ENCODE data around the gene UBR3.
"Not testable (repeated sequence)": the region's sequence is repeated elsewhere in the genome, so short reads cannot be mapped to it uniquely, and the experiment has no call there.

UBR3 gene

DNA sequence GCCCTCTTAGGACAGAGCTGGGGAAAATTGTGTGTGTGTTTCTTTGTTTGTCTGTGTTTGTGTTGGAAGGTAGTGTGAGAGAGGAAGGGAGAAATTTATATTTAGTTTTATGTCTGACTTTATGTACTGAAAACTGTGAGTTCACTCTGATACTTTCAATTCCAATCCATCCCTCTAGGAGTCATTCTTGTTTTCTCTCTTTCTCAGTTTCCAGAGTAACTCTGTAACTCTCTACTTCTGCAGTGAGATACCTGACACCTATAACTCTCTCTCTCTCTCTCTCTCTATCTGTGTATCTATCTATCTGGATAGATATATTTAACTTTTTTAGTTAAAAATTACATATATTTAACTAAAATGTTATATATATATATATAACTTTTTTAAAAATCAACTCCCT is 128.7 kb downstream of the UBR3 start:
- DNase-seq, result no peak

DNA sequence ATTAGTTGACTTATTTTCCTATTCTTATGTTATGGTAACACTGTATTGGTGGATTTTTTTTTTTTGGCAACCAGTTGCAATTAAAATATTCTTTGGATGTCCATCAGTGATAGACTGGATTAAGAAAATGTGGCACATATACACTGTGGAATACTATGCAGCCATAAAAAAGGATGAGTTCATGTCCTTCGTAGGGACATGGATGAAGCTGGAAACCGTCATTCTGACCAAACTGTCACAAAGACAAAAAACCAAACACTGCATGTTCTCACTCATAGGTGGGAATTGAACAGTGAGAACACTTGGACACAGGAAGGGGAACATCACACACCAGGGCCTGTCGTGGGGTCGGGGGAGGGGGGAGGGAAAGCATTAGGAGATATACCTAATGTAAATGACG is 130.0 kb downstream of the UBR3 start:
- DNase-seq, result not testable (repeated sequence)

DNA sequence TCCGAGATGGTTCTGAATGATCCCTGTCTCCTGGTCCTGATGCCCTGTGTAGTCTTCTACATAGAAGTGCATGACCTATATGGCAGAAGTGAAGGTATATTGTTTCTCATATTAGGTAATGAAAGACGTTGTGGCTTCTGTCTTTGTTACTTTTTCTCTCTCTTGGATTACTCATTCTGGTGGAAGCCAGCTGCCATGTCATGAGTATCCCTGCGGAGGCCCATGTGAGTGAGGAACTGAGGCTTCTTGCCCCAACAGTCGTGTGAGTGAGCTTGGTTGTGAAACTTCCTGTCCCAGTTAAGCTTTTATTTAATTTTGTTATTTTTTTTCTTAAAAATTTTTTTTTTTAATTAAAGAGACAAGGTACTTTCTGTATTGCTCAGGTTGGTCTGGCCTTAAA is 134.7 kb downstream of the UBR3 start:
- no peak for DNase-seq

DNA sequence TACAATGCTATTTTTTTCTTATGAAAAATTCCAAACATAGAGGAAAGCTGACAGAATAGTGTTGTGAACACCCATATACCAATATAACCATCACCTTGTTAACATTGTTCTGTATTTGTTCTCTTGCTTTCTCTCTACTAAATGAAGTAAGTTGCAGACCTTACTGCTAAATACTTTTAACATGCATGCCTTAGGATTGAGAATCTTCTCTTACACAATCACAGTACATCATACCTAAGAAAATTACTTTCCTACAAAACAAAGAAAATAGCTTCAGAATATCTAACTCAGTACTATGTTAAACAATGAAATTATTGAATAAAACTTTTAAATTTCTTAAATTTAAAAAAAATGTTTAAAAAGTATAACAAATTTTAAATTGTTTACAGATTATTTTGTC is 136.5 kb downstream of the UBR3 start:
- DNase-seq, result no peak

DNA sequence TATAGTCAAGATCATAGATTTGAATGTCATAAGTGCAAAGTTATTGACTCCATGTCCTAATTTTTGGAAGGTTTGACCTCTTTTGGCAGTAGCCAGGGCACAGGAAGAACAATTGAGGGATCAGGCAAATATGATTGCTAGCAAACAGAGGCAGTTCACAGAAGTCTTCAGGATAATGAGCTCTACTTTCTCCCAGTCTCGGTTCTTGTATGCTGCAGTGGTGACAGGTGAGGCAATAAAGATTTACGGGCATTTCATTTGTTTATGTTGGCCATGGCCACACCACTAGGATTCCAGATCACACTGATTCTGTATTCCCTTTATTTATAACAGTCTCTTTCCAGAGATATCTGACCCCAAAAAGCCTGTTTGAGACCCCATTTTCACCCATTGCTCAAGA is 137.5 kb downstream of the UBR3 start:
- DNase-seq, result no peak

DNA sequence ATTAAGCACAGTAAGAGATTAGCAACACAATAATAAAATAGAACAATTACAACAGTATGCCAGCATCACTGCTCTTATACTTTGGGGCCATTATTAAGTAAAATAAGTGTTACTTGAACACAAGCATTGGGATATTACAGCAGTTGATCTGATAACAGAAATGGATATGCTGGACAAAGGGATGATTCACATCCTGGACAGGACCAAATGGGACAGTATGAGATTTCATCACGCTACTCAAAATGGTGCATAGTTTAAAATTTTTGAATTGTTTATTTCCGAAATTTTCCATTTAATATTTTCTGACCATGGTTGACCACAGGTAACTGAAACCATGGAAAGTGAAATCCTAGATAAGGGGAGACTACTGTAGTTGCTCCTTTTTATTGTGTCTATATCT is 138.2 kb downstream of the UBR3 start:
- DNase-seq, result no peak

DNA sequence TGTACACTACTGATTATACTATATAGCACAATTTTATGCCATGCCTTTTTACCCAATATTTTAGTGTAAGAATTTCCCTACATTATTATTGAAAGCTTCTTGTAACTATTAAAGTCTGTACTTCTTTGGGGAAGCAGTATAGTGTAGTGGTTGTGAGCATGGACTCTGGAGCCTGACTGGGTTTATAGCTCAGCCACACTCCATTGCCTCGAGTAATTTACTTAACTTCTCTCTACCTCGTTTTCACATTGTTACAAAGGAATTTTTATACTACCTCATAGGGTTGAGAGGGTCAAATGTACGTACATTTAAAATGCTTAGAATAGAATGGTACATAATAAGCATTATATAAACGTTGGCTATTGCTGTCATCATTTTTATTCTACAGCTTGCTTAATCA is 139.2 kb downstream of the UBR3 start:
- DNase-seq, result no peak

DNA sequence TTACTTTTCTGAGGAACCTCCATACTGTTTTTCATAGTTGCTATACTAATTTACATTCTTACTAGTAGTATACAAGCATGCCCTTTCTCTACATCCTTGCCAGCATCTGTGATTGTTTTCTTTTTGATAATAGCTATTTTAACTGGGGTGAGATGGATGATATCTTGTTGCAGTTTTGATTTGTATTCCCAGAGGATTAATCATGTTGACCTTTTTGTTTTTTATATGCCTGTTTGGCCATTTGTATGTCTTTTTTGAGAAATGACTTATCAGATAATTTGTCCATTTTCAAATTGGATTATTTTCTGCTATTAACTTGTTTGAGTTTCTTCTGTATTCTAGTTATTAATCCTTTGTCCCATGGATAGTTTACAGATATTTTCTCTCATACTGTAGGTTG is 141.5 kb downstream of the UBR3 start:
- no peak for DNase-seq

DNA sequence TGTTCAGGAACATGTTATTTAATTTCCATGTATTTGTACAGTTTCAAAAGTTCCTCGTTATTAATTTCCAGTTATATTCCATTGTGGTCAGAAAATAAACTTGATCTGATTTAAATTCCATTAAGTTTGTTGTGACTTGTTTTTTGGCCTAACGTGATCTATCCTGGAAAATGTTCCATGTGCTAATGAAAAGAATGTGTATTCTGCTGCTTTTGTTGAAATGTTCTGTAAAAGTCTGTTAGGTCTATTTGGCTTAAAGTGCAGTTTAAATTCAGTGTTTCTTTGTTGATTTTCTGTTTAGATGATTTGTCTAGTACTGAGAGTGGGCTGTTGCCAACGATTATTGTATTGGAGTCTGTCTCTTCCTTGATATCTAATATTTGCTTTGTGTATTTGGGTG is 148.0 kb downstream of the UBR3 start:
- DNase-seq, result no peak

DNA sequence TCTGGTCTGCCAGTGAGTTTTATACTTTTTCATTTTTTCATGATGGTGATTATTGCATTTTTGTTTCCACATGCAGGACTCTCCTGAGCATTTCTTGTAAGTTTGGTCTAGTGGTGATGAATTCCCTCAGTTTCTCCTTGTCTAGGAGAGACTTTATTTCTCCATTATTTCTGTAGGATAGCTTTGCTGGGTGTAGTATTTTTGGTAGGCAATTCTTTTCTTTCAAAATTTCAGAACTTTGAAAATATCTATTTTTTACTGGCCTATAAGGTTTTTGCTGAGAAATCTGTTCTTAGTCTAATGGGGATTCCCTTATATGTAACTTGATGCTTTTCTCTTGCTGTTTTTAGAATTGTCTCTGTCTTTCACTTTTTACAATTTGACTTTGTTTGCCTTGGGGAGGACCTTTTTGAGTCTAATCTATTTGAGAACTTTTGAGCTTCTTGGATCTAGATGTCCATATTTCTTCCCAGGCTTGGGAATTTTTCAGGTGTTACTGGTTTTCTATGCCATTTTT is 149.1 kb downstream of the UBR3 start:
- no peak for DNase-seq

DNA sequence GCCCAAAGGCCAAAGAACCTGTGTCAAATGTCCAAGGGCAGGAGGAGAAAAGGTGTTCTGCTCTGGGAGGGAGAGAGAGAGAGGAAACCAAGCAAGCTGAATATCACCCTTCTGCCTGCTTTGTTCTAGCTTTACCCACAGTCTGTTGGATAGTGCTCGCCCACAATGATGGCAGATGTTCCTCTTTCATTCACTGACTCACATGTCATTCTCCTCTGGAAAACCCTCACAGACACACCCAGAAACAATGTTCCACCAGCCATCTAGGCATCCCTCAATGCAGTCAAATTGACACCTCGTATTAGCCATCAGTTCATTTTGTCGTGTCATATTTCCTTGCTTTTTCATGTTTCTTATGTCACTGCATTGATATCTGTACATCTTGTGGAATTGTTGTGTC is 150.3 kb downstream of the UBR3 start:
- DNase-seq, result no peak

DNA sequence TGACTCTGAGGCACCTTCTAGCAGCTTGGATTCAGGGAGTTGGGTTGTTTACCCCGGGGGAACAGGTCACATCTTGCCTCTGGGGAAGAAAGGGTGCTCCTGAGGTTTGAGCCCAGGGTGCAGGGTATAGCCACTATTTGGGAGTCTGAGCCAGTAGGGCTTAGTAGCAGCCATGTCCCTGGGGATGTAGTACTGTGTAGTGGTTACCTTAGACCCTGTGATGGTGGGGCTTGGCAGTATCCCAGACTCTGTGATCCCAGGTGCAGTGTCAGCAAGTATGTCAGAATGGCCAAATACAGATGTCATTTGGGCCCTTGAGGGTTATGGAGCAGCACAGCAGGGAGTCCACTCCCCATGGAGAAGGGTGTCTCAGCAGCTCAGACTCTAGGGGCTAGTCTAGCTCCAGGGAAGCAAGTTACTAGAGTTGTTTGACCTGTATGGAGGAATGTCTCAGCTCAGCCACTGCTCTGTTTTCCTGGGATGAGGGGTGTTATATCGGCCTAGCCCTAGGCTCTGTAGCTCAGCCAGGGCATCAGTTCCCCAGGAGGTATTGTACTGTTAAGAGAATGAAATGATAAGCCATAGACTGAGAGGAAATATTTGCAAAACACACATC is 151.3 kb downstream of the UBR3 start:
- DNase-seq, result no peak

DNA sequence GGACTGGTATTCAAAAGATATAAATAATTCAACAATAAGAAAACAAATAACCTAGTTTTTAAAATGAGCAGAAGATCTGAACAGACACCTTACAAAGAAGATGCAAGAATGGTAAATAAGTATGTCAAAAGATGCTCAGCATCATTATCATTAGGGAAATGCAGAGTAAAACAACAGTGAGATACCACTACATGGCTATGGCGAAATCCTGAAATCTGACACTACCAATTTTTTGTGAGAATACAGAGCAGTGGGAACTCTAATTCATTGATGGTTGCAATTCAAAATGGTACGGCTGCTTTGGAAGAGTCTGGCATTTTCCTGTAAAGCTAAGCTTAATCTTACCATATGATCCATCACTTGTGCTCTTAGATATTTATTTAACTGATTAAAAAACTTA is 151.8 kb downstream of the UBR3 start:
- DNase-seq, result no peak

DNA sequence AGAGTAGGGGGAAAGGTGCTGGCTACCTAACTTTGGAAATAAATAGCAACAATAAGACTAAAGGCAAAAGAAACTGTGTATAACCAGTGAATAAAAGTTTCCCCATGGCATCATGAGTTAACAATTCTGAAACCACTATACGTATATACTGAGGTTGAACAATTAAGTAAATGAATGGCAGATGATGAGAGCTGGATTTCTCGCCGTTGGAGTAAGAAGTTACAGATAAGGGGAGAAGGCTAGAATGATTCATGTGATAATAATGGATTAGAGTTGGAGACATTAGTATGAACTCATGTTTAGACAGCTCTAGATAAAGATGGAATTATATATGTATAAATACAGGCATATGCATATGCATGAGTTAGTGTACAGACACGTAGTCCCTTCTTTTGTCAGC is 152.7 kb downstream of the UBR3 start:
- DNase-seq, result no peak

DNA sequence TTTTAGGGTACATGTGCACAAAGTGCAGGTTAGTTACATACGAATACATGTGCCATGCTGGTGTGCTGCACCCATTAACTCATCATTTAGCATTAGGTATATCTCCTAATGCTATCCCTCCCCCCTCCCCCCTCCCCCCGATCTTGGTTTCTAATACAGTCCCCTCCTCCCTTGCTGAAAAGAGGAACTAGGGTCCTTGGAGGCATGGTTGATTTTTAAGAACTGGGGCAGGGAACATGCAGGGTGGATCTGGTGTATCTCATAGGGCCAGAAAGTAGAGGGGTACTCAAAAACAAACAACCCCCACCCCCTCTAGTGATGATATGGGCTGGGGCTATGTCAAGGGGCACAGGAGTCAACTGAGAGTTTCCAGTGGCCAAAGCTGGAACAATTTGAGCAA is 153.4 kb downstream of the UBR3 start:
- no peak for DNase-seq

DNA sequence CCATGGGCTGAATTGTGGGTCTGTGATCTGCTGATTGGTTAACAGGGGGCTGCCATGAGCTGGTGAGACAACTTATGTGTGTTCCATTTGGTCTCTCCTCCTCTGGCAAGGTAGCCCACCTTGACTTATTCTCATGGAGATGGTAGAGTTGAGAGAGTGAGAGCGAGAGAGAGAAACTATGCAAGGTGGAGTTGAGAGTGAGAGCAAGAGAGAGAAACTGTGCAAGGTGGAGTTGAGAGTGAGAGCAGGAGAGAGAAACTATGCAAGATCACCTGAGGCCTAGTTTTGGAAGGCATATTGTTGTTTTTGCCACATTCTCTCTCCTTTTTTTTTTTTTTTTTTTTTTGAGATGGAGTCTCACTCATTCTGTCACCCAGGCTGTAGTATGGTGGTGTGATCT is 155.7 kb downstream of the UBR3 start:
- no peak for DNase-seq

DNA sequence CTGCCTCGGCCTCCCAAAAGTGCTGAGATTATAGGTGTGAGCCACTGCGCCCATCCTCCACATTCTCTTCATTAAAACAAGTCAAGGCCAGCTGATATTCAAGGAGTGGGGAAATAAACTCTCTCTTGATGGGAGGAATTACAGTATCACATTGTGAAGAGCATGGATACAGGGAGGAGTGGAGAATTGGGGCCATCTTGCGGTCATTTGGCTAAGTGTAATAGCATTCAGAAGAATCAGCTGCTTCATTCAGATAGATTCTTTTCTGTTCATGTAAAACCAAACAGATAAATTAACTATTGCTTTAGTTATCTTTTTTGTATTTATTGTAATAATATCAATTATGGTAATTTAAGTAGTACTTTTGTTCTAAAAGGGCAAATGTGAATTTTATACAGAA is 156.3 kb downstream of the UBR3 start:
- no peak for DNase-seq

DNA sequence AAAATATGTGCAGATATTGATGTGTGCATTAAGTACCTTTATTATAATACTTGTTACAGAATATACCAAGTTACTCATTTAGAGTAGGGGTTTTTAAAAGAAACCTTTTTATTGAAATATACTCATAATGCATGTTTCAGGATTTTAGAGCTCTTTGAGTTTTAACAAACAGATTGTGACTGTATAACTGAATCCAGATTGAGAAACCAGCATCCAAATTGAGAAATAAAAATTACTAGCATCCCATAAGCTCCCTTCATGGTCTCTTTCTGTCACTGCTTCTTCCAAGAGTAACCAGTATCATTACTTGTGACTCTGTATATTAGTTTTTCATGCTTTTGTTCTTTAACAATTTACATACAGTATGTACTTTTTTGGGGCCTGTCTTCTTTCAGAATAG is 156.9 kb downstream of the UBR3 start:
- no peak for DNase-seq

DNA sequence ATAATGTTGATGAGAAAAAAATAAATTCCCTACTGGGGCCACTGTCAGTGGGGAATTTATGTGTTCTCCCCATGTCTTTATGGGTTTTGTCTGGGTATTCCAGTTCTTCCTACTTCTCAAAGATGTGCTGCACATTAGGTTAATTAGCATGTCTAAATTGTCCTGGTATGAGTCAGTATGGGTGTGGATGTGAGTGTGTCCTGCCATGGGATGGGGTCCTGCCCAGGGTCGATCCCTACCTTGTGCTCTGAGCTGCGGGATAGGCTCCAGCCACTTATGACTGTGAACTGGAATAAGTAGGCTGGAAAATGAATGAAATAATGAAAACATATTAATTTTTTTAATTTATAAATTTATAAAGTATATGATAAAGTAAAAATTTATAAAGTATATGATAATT is 167.5 kb downstream of the UBR3 start:
- DNase-seq, result no peak

DNA sequence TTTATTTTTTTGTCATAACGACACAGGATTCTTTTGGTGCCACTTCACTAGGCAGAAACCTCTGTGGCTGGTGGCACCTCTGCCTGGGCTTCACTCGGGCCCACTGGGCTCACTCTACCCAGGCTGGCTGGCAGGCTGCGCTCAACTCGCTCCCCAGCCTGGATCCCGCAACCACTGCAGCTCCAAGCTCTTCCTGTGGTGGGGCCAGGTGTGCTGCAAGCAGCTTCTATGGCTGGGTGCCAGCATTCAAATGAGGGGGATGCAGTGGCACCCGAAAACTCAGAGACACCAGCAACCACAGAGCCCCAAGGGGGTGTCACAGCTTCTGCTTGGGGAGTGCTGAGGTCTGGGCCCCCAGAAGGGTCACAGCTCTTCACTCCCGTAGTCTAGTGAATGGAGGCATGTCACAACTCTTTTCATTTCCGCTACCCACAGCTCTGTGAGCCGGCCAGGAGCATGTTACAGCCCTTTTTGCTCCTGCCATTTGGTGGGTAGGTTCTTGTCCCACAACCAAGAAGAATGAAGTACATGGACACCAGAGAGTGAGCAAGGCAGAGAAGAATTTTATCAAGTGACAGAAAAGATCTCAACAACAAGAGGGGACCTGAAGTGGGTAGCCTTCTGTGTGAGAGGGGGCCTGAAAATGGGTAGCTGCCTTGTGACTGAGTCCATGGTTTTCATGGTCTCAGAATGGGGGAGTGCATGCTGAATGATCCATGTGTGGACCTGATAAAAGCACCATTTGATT is 170.1 kb downstream of the UBR3 start:
- no peak for DNase-seq

DNA sequence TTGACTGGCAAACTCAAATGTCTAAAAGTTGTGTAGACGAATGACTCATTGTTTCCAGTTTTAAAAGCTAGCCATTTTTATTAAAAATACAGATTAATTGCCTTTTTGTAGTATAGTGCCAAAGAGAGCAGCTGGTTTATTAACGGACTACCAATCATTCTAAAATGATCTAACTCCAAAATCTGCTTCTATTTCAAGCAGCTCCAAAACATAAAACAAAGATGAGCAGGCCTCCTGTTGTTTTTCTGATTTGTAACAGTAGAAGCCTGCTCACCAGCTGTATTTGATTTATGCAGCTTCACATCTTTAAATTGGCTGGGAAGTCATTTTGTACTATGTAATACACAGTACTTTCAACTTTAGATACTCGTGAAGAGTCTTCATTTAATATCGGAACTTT is 171.8 kb downstream of the UBR3 start:
- peak; percentile 13 for DNase-seq

DNA sequence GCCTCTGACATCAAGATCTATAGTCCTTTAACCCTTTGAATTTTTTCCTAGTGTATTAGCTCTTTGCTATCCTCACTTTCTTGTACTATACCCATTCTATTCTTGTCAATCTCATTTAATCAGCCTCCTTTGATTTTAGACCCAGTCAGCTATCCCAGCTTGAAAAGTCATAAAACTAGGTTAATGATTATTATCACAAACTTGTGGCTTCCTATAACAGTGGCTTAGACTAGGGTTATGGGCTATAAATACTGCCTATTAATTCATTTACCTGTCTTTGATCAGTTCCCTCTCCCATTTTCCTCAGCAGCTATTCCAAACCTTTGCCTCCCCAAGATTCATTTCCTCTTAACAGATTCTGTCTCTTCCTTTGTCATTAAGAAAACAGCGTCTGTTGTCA is 174.8 kb downstream of the UBR3 start:
- no peak for DNase-seq

DNA sequence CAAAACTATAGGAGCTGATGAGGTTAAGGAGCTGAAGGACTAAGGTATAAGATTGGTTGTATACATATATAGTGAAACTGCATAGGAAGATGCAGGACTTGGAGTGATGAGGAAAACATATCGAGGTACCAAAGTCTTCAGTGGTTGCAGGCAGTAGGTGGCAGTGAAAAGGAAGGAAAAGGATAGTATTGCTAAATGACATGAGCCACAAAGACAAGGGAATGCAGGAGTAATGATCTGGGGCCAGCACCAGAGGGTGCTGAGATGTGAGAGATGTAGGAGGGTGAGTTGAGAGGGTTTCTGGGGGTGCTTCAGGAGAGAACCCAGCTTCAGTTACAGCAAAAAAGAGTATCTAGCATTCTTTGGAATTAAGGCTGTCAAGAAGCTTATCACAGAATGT is 178.4 kb downstream of the UBR3 start:
- no peak for DNase-seq

DNA sequence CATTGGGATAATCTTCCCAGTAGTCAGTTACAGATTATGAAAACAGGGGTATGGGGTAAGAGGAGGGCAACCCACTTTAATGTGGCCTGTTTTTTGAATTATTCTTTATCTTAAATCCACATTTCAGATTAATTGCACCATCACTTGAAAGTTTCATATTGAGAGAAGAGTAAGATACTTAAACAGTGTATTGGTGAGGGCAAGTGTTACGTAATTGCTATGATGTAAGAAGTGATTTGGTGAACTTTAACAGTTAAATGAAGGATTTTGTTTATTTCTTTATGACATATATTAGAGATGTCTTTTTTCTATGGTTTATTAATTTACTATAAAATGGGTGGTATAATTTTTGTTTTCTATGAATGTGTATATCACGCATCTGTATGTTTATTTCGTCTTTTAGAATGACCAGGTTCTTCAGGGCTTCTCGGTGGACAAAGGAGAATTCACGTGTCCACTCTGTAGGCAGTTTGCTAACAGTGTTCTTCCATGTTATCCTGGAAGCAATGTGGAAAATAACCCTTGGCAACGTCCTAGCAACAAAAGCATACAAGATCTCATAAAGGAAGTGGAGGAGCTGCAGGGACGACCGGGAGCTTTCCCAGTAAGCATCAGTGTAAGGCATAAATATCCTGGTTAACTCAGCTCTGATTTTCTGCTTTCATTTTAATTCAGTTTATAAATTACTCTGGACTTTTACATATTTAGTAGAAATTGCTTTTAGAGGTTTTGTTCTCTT is 179.5 kb downstream of the UBR3 start:
- no peak for DNase-seq
